HepG2 (cell line): ENCODE data around the gene STARD10. TPM values are rescaled to one million over a fixed set of nuclear protein-coding genes. Genes with fewer than 3 reads are reported as not detected.
A peak's percentile ranks its signal among the peaks of the same experiment; 100 is the strongest.

Experiments
- CBFB ChIP-seq: sonication (generic); formaldehyde crosslinking; IDR thresholded peaks from 2 replicates; pipeline ENCODE4 v1.4.0; 2020; ENCODE audit warnings: missing genetic modification reagents
- ELF4 ChIP-seq: sonication (generic); formaldehyde crosslinking; IDR thresholded peaks from 2 replicates; pipeline ENCODE4 v1.5.0; 2020; ENCODE audit warnings: missing genetic modification reagents, mild to moderate bottlenecking, moderate library complexity, borderline replicate concordance
- FOXA3 ChIP-seq: IDR thresholded peaks from 2 replicates; pipeline ENCODE4 v1.6.1; 2016; ENCODE audit warnings: missing genetic modification reagents, missing compliant biosample characterization
- KLF6 ChIP-seq: IDR thresholded peaks from 2 replicates; pipeline ENCODE4 v1.8.0; 2016; ENCODE audit warnings: missing biosample characterization, missing genetic modification reagents
- MIER3 ChIP-seq: IDR thresholded peaks from 2 replicates; pipeline ENCODE4 v1.6.1; 2016; ENCODE audit warnings: missing compliant biosample characterization, borderline replicate concordance
- MYC ChIP-seq: sonication (generic); formaldehyde crosslinking; IDR thresholded peaks from 2 replicates; pipeline ENCODE4 v1.9.0; 2021; ENCODE audit warnings: missing genetic modification reagents, borderline replicate concordance
- NFATC3 ChIP-seq: sonication (generic); formaldehyde crosslinking; IDR thresholded peaks from 2 replicates; pipeline ENCODE4 v1.5.1; 2020; ENCODE audit warnings: mild to moderate bottlenecking, missing genetic modification reagents
- NFYB ChIP-seq: sonication (generic); formaldehyde crosslinking; IDR thresholded peaks from 2 replicates; pipeline ENCODE4 v1.4.0; 2020; ENCODE audit warnings: missing genetic modification reagents
- NFYC ChIP-seq: IDR thresholded peaks from 2 replicates; pipeline ENCODE4 v1.6.1; 2016; ENCODE audit warnings: missing genetic modification reagents, missing compliant biosample characterization
- SP4 ChIP-seq: sonication (generic); formaldehyde crosslinking; IDR thresholded peaks from 2 replicates; pipeline ENCODE4 v1.8.1; 2023; ENCODE audit warnings: mild to moderate bottlenecking, missing genetic modification reagents
- SRSF4 ChIP-seq: fragments of 200-400 bp; formaldehyde crosslinking; IDR thresholded peaks from one replicate; pipeline ENCODE4 v1.6.1; 2018; ENCODE audit warnings: mild to moderate bottlenecking, low read depth, low read length, moderate library complexity; ENCODE audit not compliant: poor library complexity, severe bottlenecking
- ZNF10 ChIP-seq: sonication (generic); formaldehyde crosslinking; IDR thresholded peaks from 2 replicates; pipeline ENCODE4 v1.4.0; 2020; ENCODE audit warnings: mild to moderate bottlenecking, low read depth, missing genetic modification reagents, borderline replicate concordance
- ZNF224 ChIP-seq: sonication (generic); formaldehyde crosslinking; IDR thresholded peaks from 2 replicates; pipeline ENCODE4 v1.5.0; 2020; ENCODE audit warnings: mild to moderate bottlenecking, missing genetic modification reagents
- ZNF607 ChIP-seq: sonication (generic); formaldehyde crosslinking; IDR thresholded peaks from 2 replicates; pipeline ENCODE4 v1.5.1; 2020; ENCODE audit warnings: missing genetic modification reagents, mild to moderate bottlenecking, borderline replicate concordance
- ZNF776 ChIP-seq: sonication (generic); formaldehyde crosslinking; IDR thresholded peaks from 2 replicates; pipeline ENCODE4 v1.4.0; 2020; ENCODE audit warnings: mild to moderate bottlenecking, missing genetic modification reagents
- ZNF839 ChIP-seq: sonication (generic); formaldehyde crosslinking; IDR thresholded peaks from 2 replicates; pipeline ENCODE4 v1.4.0; 2020; ENCODE audit warnings: missing genetic modification reagents, mild to moderate bottlenecking, borderline replicate concordance
- polyA plus RNA-seq, 8 experiments: library from polyadenylated mRNA; depleted of rRNA in 3 of 8; stranded (reverse) in 7 of 8; unstranded in 1 of 8; fragments of >200 nt; fragmentation: Illumina TruSeq in 4 of 8; extraction: Trizol in 4 of 8; gene quantifications; 2 replicates each; pipeline versions ENCODE4 v1.2.1 to v1.2.3, GENCODE V29; 2011 to 2016; ENCODE audit warnings: low read depth in 4 of 8, missing spikeins in 1 of 8, mixed read lengths in 1 of 8; ENCODE audit not compliant: insufficient read depth in 1 of 8
- total RNA-seq, 5 experiments: library from RNA; depleted of rRNA; stranded (reverse); fragments of >200 nt; fragmentation: Illumina TruSeq; extraction: Trizol; gene quantifications; 2 replicates each; pipeline ENCODE4 v1.2.3, GENCODE V29; 2016; ENCODE audit warnings: low read depth in 1 of 5
- TF ChIP-seq, protein P1 (sequence below): IDR thresholded peaks from 2 replicates; pipeline ENCODE4 v1.6.1; 2016; ENCODE audit warnings: missing biosample characterization, missing genetic modification reagents, low read depth
- TF ChIP-seq, protein P2 (sequence below): sonication (generic); formaldehyde crosslinking; conservative IDR thresholded peaks from 2 replicates; pipeline ENCODE4 v1.4.0; 2020; ENCODE audit warnings: missing genetic modification reagents
- TF ChIP-seq, protein P3 (sequence below): IDR thresholded peaks from 2 replicates; pipeline ENCODE4 v1.6.1; 2016; ENCODE audit warnings: mild to moderate bottlenecking, missing biosample characterization, missing genetic modification reagents
- TF ChIP-seq, protein P4 (sequence below): sonication (generic); formaldehyde crosslinking; IDR thresholded peaks from 2 replicates; pipeline ENCODE4 v1.5.1; 2020; ENCODE audit warnings: mild to moderate bottlenecking, moderate library complexity, missing genetic modification reagents
- TF ChIP-seq, protein P5 (sequence below): conservative IDR thresholded peaks from 2 replicates; pipeline ENCODE4 v1.6.1; 2018; ENCODE audit warnings: missing genetic modification reagents
- TF ChIP-seq, protein P6 (sequence below): sonication (generic); formaldehyde crosslinking; IDR thresholded peaks from 2 replicates; pipeline ENCODE4 v1.9.0; 2021; ENCODE audit warnings: missing genetic modification reagents, mild to moderate bottlenecking, borderline replicate concordance

Gene STARD10
- total and polyA plus RNA-seq, 2 of the 13 experiments (the other 11 are each of a cell fraction or from before 2014, with no cell fraction given) = 260 to 341 TPM

DNA sequence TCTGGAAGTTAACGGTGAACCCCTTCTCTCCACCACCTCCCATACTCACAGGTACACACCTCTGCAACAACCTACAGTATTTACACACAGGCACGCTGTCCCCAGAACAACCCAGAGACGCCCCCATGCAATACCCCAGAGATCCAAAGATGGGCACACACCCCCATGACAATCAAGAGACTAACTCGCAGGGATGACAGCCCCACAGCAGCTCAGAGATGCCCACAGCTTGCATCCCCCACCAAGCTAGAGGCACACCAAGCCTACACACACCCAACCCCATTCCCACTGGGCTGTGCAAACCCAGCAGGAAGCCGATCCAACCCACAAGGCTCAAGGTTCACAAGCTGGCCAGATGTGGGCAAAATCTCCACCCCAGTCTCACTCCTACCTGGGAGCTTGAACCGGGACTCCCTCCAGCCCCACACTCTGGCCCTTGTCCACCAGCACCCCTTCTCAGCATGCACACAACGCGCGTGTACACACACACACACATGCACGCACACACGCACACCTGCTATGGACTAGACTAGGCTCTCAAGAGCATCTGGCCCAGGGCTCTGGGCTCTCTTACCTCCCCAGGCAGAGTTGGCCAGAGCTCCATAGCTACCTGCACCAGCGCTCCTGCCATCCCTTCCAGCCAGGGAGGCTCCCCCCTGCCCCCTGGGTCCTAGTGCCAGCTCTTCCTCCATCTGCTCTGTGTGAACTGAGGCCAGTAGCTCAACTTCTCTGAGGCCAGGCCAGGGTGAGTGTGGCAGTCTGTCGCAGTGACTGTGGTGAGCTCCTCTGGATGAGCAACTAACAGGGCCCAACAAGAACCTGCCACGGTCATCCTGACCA, 11.5 kb downstream of the STARD10 start (continued):
- TF ChIP-seq ZNF224 (CRISPR knock-in tag) (no peak), ELF4 (CRISPR knock-in tag) (no peak), SRSF4 (no peak), KLF6 (CRISPR knock-in tag) (0 out of 2 replicates have a peak, but pooled peaks have one; percentile 61), ZNF607 (no peak), MYC (CRISPR knock-in tag) (peak; percentile 52; the same call in 1 of the 2 replicates), FOXA3 (no peak), MIER3 (CRISPR knock-in tag) (no peak), ZNF776 (CRISPR knock-in tag) (no peak), SP4 (peak; percentile 33; the same call in 1 of the 2 replicates), CBFB (no peak), NFYC (CRISPR knock-in tag) (no peak), ZNF839 (CRISPR knock-in tag) (no peak), ZNF10 (CRISPR knock-in tag) (no peak), NFYB (no peak), NFATC3 (no peak)
- TF ChIP-seq, protein P1, sequence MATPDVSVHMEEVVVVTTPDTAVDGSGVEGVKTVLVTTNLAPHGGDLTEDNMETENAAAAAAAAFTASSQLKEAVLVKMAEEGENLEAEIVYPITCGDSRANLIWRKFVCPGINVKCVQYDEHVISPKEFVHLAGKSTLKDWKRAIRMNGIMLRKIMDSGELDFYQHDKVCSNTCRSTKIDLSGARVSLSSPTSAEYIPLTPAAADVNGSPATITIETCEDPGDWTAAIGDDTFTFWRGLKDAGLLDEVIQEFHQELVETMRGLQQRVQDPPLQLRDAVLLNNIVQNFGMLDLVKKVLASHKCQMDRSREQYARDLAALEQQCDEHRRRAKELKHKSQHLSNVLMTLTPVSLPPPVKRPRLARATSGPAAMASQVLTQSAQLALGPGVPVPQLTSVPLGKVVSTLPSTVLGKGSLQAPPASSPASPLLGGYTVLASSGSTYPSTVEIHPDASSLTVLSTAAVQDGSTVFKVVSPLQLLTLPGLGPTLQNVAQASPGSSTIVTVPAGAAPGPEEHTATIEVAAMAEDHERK (CRISPR knock-in tag) = no peak
- TF ChIP-seq, protein P2, sequence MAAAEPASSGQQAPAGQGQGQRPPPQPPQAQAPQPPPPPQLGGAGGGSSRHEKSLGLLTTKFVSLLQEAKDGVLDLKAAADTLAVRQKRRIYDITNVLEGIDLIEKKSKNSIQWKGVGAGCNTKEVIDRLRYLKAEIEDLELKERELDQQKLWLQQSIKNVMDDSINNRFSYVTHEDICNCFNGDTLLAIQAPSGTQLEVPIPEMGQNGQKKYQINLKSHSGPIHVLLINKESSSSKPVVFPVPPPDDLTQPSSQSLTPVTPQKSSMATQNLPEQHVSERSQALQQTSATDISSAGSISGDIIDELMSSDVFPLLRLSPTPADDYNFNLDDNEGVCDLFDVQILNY (CRISPR knock-in tag) = no peak
- TF ChIP-seq, protein P3, sequence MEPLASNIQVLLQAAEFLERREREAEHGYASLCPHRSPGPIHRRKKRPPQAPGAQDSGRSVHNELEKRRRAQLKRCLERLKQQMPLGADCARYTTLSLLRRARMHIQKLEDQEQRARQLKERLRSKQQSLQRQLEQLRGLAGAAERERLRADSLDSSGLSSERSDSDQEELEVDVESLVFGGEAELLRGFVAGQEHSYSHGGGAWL (CRISPR knock-in tag) = no peak
- TF ChIP-seq, protein P4, sequence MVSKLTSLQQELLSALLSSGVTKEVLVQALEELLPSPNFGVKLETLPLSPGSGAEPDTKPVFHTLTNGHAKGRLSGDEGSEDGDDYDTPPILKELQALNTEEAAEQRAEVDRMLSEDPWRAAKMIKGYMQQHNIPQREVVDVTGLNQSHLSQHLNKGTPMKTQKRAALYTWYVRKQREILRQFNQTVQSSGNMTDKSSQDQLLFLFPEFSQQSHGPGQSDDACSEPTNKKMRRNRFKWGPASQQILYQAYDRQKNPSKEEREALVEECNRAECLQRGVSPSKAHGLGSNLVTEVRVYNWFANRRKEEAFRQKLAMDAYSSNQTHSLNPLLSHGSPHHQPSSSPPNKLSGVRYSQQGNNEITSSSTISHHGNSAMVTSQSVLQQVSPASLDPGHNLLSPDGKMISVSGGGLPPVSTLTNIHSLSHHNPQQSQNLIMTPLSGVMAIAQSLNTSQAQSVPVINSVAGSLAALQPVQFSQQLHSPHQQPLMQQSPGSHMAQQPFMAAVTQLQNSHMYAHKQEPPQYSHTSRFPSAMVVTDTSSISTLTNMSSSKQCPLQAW (CRISPR knock-in tag) = no peak
- TF ChIP-seq, protein P5, sequence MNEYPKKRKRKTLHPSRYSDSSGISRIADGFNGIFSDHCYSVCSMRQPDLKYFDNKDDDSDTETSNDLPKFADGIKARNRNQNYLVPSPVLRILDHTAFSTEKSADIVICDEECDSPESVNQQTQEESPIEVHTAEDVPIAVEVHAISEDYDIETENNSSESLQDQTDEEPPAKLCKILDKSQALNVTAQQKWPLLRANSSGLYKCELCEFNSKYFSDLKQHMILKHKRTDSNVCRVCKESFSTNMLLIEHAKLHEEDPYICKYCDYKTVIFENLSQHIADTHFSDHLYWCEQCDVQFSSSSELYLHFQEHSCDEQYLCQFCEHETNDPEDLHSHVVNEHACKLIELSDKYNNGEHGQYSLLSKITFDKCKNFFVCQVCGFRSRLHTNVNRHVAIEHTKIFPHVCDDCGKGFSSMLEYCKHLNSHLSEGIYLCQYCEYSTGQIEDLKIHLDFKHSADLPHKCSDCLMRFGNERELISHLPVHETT = no peak
- TF ChIP-seq, protein P6, sequence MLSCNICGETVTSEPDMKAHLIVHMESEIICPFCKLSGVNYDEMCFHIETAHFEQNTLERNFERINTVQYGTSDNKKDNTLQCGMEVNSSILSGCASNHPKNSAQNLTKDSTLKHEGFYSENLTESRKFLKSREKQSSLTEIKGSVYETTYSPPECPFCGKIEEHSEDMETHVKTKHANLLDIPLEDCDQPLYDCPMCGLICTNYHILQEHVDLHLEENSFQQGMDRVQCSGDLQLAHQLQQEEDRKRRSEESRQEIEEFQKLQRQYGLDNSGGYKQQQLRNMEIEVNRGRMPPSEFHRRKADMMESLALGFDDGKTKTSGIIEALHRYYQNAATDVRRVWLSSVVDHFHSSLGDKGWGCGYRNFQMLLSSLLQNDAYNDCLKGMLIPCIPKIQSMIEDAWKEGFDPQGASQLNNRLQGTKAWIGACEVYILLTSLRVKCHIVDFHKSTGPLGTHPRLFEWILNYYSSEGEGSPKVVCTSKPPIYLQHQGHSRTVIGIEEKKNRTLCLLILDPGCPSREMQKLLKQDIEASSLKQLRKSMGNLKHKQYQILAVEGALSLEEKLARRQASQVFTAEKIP (CRISPR knock-in tag) = no peak
